Fibroblast of pulmonary artery (primary cell): Measurements from ENCODE around the gene HOXB4.
A peak's percentile ranks its signal among the peaks of the same experiment; 100 is the strongest.

Experiments
- DNase-seq: peaks from one replicate; pipeline ENCODE4 v3.0.0-alpha.2; 2010; ENCODE audit warnings: low read depth
- H3K4me3 ChIP-seq: replicated peaks from 2 replicates; pipeline ENCODE4 v1.5.1; 2011; ENCODE audit warnings: low read depth, mild to moderate bottlenecking, control low read depth, low read length, moderate library complexity
- CTCF ChIP-seq: IDR thresholded peaks from 2 replicates; pipeline ENCODE4 v1.5.1; 2011; ENCODE audit warnings: mild to moderate bottlenecking, control low read depth, low read length, inconsistent platforms; ENCODE audit errors: missing control alignments

HOXB4 gene

GRCh38 chr17:48567646-48568354 is 10.3 kb downstream of the HOXB4 start:
- TF ChIP-seq CTCF, result no peak
- DNase-seq, result no peak
- no peak overlapping the region for H3K4me3 ChIP-seq

GRCh38 chr17:48567209-48567608 is 10.9 kb downstream of the HOXB4 start:
- DNase-seq, result no peak
- no peak for TF ChIP-seq CTCF
- H3K4me3 ChIP-seq, result no peak overlapping the region

- no peak for DNase-seq
- H3K4me3 ChIP-seq, result no peak overlapping the region
- no peak for TF ChIP-seq CTCF
These were observed 11.4 kb downstream of the HOXB4 start for GRCh38 chr17:48566717-48567116.

- DNase-seq, result no peak
- TF ChIP-seq CTCF, result no peak
These were observed 12.0 kb downstream of the HOXB4 start for GRCh38 chr17:48565925-48566710.

GRCh38 chr17:48565022-48565554 is 13.1 kb downstream of the HOXB4 start:
- no peak for DNase-seq
- H3K4me3 ChIP-seq, result no peak overlapping the region
- TF ChIP-seq CTCF, result no peak

More at GRCh38 chr17:48565925-48566710, 12.0 kb downstream of the HOXB4 start:
- no peak overlapping the region for H3K4me3 ChIP-seq

GRCh38 chr17:48564188-48565021 is 13.7 kb downstream of the HOXB4 start:
- no peak for DNase-seq
- no peak for TF ChIP-seq CTCF
- peak overlapping the region; percentile 48 for H3K4me3 ChIP-seq
